GM12874 (cell line): ENCODE results near the gene SPRYD7.

Source experiments
- CTCF ChIP-seq: IDR thresholded peaks from 2 replicates; pipeline ENCODE4 v1.5.1; 2011; ENCODE audit warnings: low read depth, mild to moderate bottlenecking, control low read depth, low read length, moderate library complexity; ENCODE audit not compliant: insufficient read depth

SPRYD7 gene

GRCh38 chr13:49938921-49939320, 2.8 kb upstream of the SPRYD7 start:
- no peak for TF ChIP-seq CTCF

- no peak for TF ChIP-seq CTCF
These were observed 2.2 kb upstream of the SPRYD7 start for GRCh38 chr13:49938314-49938713.

GRCh38 chr13:49936968-49937273, 781 bp upstream of the SPRYD7 start:
- TF ChIP-seq CTCF, result no peak

- TF ChIP-seq CTCF, result no peak
These were observed 717 bp downstream of the SPRYD7 start for GRCh38 chr13:49935171-49936074.

- no peak for TF ChIP-seq CTCF
These were observed 2.6 kb downstream of the SPRYD7 start for GRCh38 chr13:49933511-49933910.

- TF ChIP-seq CTCF, result no peak
These were observed 3.3 kb downstream of the SPRYD7 start for GRCh38 chr13:49932868-49933267.

- TF ChIP-seq CTCF, result no peak
These were observed 4.1 kb downstream of the SPRYD7 start for GRCh38 chr13:49932066-49932465.
